Duodenal mucosa (tissue), 2 donors: Measurements from ENCODE around the gene UBAP2.

ENCODE experiments used
- H3K27ac ChIP-seq: one replicate; pipeline ENCODE4 v1.7.0; 2013; ENCODE audit warnings: low read depth, low read length
- H3K27me3 ChIP-seq, 2 donors: one replicate each; pipeline ENCODE4 v1.7.0; 2013; ENCODE audit warnings: low read length in 2 of 2, control low read depth in 1 of 2; ENCODE audit not compliant: insufficient read depth in 2 of 2, control insufficient read depth in 1 of 2
- H3K36me3 ChIP-seq, 2 donors: one replicate each; pipeline ENCODE4 v1.7.0; 2013; ENCODE audit warnings: low read length in 2 of 2, control low read depth in 1 of 2; ENCODE audit not compliant: insufficient read depth in 2 of 2, control insufficient read depth in 1 of 2
- H3K4me1 ChIP-seq, 2 donors: one replicate each; pipeline ENCODE4 v1.7.0; 2013; ENCODE audit warnings: low read length in 2 of 2, control low read depth in 1 of 2; ENCODE audit not compliant: insufficient read depth in 2 of 2, control insufficient read depth in 1 of 2
- H3K4me3 ChIP-seq, 2 donors: one replicate each; pipeline ENCODE4 v1.7.0; 2013; ENCODE audit warnings: low read length in 2 of 2, low read depth in 1 of 2
- H3K9ac ChIP-seq, 2 donors: one replicate each; pipeline ENCODE4 v1.7.0; 2013; ENCODE audit warnings: low read length in 2 of 2, low read depth in 1 of 2
- H3K9me3 ChIP-seq, 2 donors: one replicate each; pipeline ENCODE4 v1.7.0; 2013; ENCODE audit warnings: low read length in 2 of 2, control low read depth in 1 of 2; ENCODE audit not compliant: control insufficient read depth in 1 of 2

Gene UBAP2

DNA sequence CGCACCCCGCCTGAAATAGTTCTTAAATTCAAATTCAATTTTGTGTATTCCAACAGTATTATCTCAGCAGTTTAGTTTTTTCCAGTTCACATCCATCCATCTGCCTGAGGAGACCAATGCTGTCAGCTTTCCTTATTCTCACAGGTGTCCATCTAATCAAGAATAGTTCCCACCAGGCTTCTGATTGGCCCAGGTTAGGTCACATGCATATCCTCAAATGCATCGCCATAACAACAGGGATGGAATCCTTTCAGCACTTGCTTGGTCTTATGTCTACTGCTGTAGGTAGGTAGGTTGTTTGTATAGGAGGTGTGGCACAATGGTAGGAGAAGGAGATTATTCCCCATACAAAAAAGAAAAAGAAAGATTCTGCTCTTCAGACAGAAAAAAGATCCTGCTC, 140.6 kb downstream of the UBAP2 start:
- Histone ChIP-seq H3K4me3 (no peak overlapping the region), H3K27ac (no peak overlapping the region), H3K4me1 (no peaks in the 10 kb centered on the region), H3K27me3 (no peaks in the 10 kb centered on the region), H3K9me3 (no peaks in the 10 kb centered on the region), H3K36me3 (peaks cover 4 to 24% of the 10 kb centered on the region in 2 donors), H3K9ac (no peak overlapping the region)

DNA sequence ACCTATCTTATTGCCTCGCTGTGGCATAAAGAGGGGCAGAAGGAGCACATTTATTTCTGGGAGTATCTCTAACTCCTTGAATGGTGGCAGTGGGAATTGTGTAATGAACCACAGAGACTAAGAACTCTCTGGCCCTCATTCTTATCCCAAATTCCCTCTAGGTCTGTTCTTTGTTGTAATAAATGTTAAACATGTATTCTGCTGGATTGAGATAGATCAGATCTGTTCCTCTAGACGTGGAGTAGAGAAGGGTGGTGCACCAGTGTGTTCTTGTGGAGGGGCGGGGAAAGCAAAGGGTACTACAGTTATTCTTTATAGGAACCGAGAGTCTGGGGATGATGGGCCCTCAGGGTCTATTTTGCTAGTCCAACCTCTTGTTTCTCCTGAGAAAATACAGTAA, 141.3 kb downstream of the UBAP2 start:
- Histone ChIP-seq H3K9me3 (no peaks in the 10 kb centered on the region), H3K36me3 (peaks cover 4 to 18% of the 10 kb centered on the region in 2 donors), H3K9ac (no peak overlapping the region), H3K4me3 (no peak overlapping the region), H3K27ac (no peak overlapping the region), H3K4me1 (no peaks in the 10 kb centered on the region), H3K27me3 (no peaks in the 10 kb centered on the region)

GRCh38 chr9:33906769-33907168, 141.9 kb downstream of the UBAP2 start:
- H3K9me3 ChIP-seq = no peaks in the 10 kb centered on the region
- H3K36me3 ChIP-seq = peaks cover 4 to 20% of the 10 kb centered on the region in 2 donors
- no peak overlapping the region for H3K27ac ChIP-seq
- no peak overlapping the region for H3K4me3 ChIP-seq
- H3K4me1 ChIP-seq = no peaks in the 10 kb centered on the region
- H3K9ac ChIP-seq = no peak overlapping the region
- H3K27me3 ChIP-seq = no peaks in the 10 kb centered on the region

- no peaks in the 10 kb centered on the region for H3K9me3 ChIP-seq
- H3K27me3 ChIP-seq = no peaks in the 10 kb centered on the region
- peaks cover 12 to 32% of the 10 kb centered on the region in 2 donors for H3K36me3 ChIP-seq
- H3K9ac ChIP-seq = no peak overlapping the region
- no peaks in the 10 kb centered on the region for H3K4me1 ChIP-seq
- H3K27ac ChIP-seq = no peak overlapping the region
- no peak overlapping the region for H3K4me3 ChIP-seq
Measured at GRCh38 chr9:33905137-33905536, 143.6 kb downstream of the UBAP2 start.

- Histone ChIP-seq H3K4me3 (no peak overlapping the region), H3K9ac (no peak overlapping the region), H3K4me1 (no peaks in the 10 kb centered on the region), H3K27ac (no peak overlapping the region), H3K36me3 (peaks cover 15 to 35% of the 10 kb centered on the region in 2 donors), H3K9me3 (no peaks in the 10 kb centered on the region), H3K27me3 (no peaks in the 10 kb centered on the region)
Measured at GRCh38 chr9:33903157-33903780, 145.4 kb downstream of the UBAP2 start.

DNA sequence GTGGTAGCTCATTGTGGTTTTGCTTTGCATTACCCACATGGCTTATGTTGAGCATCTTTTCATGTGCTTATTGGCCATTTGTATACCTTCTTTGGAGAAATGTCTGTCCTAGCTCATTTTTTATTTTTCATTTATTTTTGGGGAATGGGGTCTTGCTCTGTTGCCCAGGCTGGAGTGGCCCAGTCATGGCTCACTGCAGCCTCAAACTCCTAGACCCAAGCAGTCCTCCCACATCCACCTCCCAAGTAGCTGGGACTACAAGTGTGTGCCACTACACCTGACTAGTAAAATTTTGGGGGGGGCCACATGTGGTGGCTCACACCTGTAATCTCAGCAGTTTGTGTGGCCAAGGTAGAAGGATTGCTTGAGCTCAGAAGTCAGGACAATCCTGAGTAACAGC, 154.4 kb downstream of the UBAP2 start:
- Histone ChIP-seq H3K27me3 (no peaks in the 10 kb centered on the region), H3K4me3 (no peak overlapping the region)

DNA sequence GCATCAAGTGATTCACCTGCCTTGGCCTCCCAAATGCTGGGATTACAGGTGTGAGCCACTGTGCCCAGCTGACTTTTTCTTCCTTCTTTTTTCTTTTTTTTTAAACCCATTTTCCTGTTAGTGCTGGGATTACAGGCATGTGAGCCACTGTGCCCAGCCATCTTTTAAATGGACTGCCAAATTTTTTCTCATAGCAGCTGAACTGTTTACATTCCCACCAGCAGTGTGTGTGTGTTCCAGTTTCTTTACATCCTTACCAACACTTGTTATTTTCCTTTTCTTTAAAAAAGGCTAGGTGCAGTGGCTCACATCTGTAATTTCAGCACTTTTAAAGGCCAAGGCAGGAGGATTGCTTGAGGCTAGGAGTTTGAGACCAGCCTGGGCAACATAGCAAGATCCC, 154.8 kb downstream of the UBAP2 start:
- Histone ChIP-seq H3K36me3 (no peaks in the 10 kb centered on the region), H3K9me3 (no peaks in the 10 kb centered on the region), H3K9ac (no peak overlapping the region), H3K27me3 (no peaks in the 10 kb centered on the region), H3K4me1 (no peaks in the 10 kb centered on the region), H3K4me3 (no peak overlapping the region), H3K27ac (no peak overlapping the region)

More for the DNA sequence above, 154.4 kb downstream of the UBAP2 start:
- no peaks in the 10 kb centered on the region for H3K4me1 ChIP-seq
- no peaks in the 10 kb centered on the region for H3K36me3 ChIP-seq
- no peaks in the 10 kb centered on the region for H3K9me3 ChIP-seq
- no peak overlapping the region for H3K27ac ChIP-seq
- no peak overlapping the region for H3K9ac ChIP-seq

GRCh38 chr9:33885948-33886347, 162.7 kb downstream of the UBAP2 start:
- H3K4me1 ChIP-seq = peaks cover 0 to 3% of the 10 kb centered on the region in 2 donors
- no peak overlapping the region for H3K27ac ChIP-seq
- H3K36me3 ChIP-seq = peaks cover 0 to 8% of the 10 kb centered on the region in 2 donors
- no peak overlapping the region for H3K4me3 ChIP-seq
- no peak overlapping the region for H3K9ac ChIP-seq
- H3K9me3 ChIP-seq = no peaks in the 10 kb centered on the region
- no peaks in the 10 kb centered on the region for H3K27me3 ChIP-seq

DNA sequence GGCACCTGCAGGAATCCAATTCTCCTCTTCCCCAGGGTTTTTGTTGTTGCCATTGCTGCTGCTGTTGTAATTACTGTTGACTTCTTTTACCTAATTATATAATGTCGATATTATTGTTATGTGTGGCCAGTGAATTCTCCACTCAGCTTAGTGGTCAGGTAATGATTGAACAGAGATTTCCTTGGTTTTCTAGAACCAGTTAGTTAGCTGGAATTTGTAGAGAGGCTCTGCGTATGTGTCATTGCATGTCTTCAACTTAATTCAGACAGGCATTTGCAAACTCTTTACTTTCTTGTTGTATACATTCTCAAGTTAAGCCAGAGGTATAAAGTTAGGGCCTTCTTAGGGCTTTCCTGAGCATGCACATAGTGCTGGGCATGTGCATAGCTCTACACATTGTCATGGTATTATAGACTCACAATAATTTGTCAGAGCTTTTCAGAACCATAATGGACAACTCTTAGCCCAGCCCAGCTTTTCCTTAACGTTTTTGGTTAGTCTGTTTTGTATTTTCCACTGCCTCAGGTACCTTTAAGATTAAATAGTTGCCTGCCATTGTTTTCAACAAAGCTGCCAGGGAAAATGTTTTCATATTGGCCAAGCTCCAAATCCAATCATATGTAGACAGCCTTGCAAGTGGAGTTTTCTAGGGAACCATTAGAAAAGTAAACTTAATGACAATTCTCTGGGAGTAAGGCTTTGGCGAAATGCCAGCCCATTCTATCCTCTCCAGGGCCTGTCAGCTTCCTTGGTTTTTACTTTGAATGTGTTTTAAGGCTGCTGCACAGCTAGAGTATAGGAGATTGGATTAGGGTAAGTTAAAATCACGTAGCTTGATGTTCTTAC, 163.6 kb downstream of the UBAP2 start:
- H3K36me3 ChIP-seq = peaks cover 0 to 8% of the 10 kb centered on the region in 2 donors
- H3K4me1 ChIP-seq = peaks cover 0 to 3% of the 10 kb centered on the region in 2 donors
- H3K9ac ChIP-seq = no peak overlapping the region
- no peak overlapping the region for H3K4me3 ChIP-seq
- H3K9me3 ChIP-seq = no peaks in the 10 kb centered on the region
- no peaks in the 10 kb centered on the region for H3K27me3 ChIP-seq
- no peak overlapping the region for H3K27ac ChIP-seq

GRCh38 chr9:33881635-33882034, 167.1 kb downstream of the UBAP2 start:
- Histone ChIP-seq H3K27me3 (no peaks in the 10 kb centered on the region), H3K4me3 (no peak overlapping the region), H3K4me1 (peaks cover 11 to 12% of the 10 kb centered on the region in 2 donors), H3K27ac (no peak overlapping the region), H3K36me3 (no peaks in the 10 kb centered on the region), H3K9me3 (no peaks in the 10 kb centered on the region), H3K9ac (no peak overlapping the region)
